ENCODE measurements around the gene CYB561D2.

The CYB561D2 gene

DNA sequence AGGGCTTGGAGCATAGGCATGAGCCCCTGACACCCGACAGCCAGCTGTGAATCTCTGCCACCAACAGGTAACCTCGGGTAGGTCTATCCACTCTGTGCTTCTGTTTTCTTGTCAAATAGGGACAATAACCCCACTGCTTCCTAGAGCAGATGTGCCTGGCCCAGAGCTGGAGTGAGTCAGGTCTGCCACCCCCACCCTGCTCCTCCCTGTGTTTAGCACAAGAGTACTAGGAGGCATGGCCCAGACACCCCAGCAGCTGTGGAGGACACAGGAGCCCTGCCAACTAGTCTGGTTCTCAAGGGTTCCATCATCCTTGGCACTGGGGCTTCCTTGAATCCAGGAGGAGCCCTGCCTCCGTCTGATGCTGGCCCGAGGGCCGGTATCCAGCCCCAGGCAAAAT, 42.4 kb downstream of the CYB561D2 start:
- Histone ChIP-seq H2BK5ac (ENCODE audit: low read depth, low read length, poor library complexity, severe bottlenecking) (no peak overlapping the region), H3K36me3 (ENCODE audit: control insufficient read depth in 1 of 2, insufficient read depth in 2 of 2, low read depth in 1 of 2, low read length in 2 of 2) (no peaks in the 10 kb centered on the region), H3K27ac (ENCODE audit: low read length, poor library complexity, severe bottlenecking) (no peak overlapping the region), H3K9ac (ENCODE audit: low read length) (no peak overlapping the region), H2BK15ac (ENCODE audit: low read depth, poor library complexity, severe bottlenecking) (no peak overlapping the region), H3K4ac (ENCODE audit: low read depth in 1 of 2, low read length in 2 of 2) (no peak overlapping the region), H3K79me1 (replicated peaks; ENCODE audit: low read length, poor library complexity, severe bottlenecking) (no peaks in the 10 kb centered on the region), H3K4me3 (ENCODE audit: insufficient read depth in 1 of 2, low read depth in 1 of 2, low read length in 2 of 2) (no peak overlapping the region), H3K4me1 (ENCODE audit: control insufficient read depth, insufficient read depth, low read depth, low read length) (peaks cover 23% of the 10 kb centered on the region), H3K23ac (ENCODE audit: low read length in 2 of 2) (no peak overlapping the region), H4K91ac (ENCODE audit: low read length) (no peak overlapping the region), H3K9me3 (ENCODE audit: control insufficient read depth, low read length) (no peaks in the 10 kb centered on the region), H3K27me3 (ENCODE audit: control insufficient read depth in 1 of 2, insufficient read depth in 1 of 2, low read length in 2 of 2) (peaks cover 40 to 41% of the 10 kb centered on the region in 2 experiments), H2AFZ (ENCODE audit: low read depth, low read length) (no peak overlapping the region), H2AK5ac (ENCODE audit: low read length, severe bottlenecking) (no peak overlapping the region), H3K4me2 (ENCODE audit: low read length, poor library complexity, severe bottlenecking) (no peak overlapping the region), H4K8ac (ENCODE audit: low read length) (no peak overlapping the region), H3K18ac (ENCODE audit: low read depth in 1 of 2, low read length in 2 of 2) (no peak overlapping the region), H2BK12ac (ENCODE audit: low read length in 2 of 2) (no peak overlapping the region), H2BK120ac (ENCODE audit: low read depth, low read length) (no peak overlapping the region), H3K14ac (ENCODE audit: low read length in 2 of 2) (no peak overlapping the region)
- WGBS: 65% methylated on average over 5 of the region's 5 CpGs
- no peak for DNase-seq

DNA sequence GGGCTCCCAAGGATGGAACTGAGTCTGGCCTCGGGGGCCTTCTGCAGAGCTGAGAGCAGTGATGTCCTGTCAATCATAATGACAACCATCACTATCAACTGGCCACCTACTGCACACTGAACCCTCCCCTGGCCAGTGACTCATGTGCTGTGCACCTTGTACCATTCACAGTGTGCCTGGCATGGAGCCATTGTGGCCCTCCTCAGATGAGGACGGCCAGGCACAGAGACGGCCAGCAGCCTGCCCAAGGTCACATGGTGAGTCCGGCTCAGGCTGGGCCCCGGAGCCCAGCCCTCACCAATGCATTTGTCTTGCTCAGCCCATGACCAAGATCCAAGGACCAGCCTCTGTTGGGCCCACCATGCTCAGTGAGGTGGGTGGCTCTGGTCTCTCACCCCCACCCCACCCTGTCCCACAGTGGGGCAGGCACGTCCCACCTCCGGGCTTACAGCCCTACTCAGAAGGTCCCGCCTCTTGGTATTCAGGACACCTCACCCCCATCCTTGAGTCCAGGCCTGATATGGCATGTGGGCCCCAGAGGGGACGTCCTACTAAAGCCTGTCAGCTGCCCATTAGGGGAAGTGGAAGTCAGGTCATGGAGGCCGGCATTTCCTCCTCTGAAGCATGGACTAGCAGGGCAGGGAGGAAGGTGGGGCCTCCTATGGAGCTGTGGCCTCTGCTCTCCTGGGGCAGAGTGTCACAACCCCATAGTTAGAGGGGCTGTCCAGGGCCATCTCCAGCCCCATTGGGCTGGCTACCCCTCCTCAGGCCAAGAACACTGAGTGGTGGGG, 44.6 kb downstream of the CYB561D2 start:
- H3K9me3 ChIP-seq (ENCODE audit: control insufficient read depth, low read length): no peaks in the 10 kb centered on the region
- peaks cover 44 to 60% of the 10 kb centered on the region in 2 experiments for H3K27me3 ChIP-seq (ENCODE audit: control insufficient read depth in 1 of 2, insufficient read depth in 1 of 2, low read length in 2 of 2)
- peaks cover 7% of the 10 kb centered on the region for H3K4me1 ChIP-seq (ENCODE audit: control insufficient read depth, insufficient read depth, low read depth, low read length)
- H3K4me2 ChIP-seq (ENCODE audit: low read length, poor library complexity, severe bottlenecking): no peak overlapping the region
- no peak overlapping the region for H2AK5ac ChIP-seq (ENCODE audit: low read length, severe bottlenecking)
- H3K18ac ChIP-seq (ENCODE audit: low read depth in 1 of 2, low read length in 2 of 2): no peak overlapping the region
- H2BK12ac ChIP-seq (ENCODE audit: low read length in 2 of 2): no peak overlapping the region
- H3K36me3 ChIP-seq (ENCODE audit: control insufficient read depth in 1 of 2, insufficient read depth in 2 of 2, low read depth in 1 of 2, low read length in 2 of 2): no peaks in the 10 kb centered on the region
- H4K8ac ChIP-seq (ENCODE audit: low read length): no peak overlapping the region
- no peak overlapping the region for H3K14ac ChIP-seq (ENCODE audit: low read length in 2 of 2)
- H2BK120ac ChIP-seq (ENCODE audit: low read depth, low read length): no peak overlapping the region
- no peak overlapping the region for H3K4ac ChIP-seq (ENCODE audit: low read depth in 1 of 2, low read length in 2 of 2)
- H3K27ac ChIP-seq (ENCODE audit: low read length, poor library complexity, severe bottlenecking): no peak overlapping the region
- no peak for DNase-seq
- no peaks in the 10 kb centered on the region for H3K79me1 ChIP-seq (replicated peaks; ENCODE audit: low read length, poor library complexity, severe bottlenecking)
- 77% methylated on average over 9 of the region's 10 CpGs for WGBS
- no peak overlapping the region for H3K23ac ChIP-seq (ENCODE audit: low read length in 2 of 2)
- H2BK5ac ChIP-seq (ENCODE audit: low read depth, low read length, poor library complexity, severe bottlenecking): no peak overlapping the region
- H3K4me3 ChIP-seq (ENCODE audit: insufficient read depth in 1 of 2, low read depth in 1 of 2, low read length in 2 of 2): no peak overlapping the region
- no peak overlapping the region for H2BK15ac ChIP-seq (ENCODE audit: low read depth, poor library complexity, severe bottlenecking)
- H3K9ac ChIP-seq (ENCODE audit: low read length): no peak overlapping the region
- no peak overlapping the region for H2AFZ ChIP-seq (ENCODE audit: low read depth, low read length)
- H4K91ac ChIP-seq (ENCODE audit: low read length): no peak overlapping the region

DNA sequence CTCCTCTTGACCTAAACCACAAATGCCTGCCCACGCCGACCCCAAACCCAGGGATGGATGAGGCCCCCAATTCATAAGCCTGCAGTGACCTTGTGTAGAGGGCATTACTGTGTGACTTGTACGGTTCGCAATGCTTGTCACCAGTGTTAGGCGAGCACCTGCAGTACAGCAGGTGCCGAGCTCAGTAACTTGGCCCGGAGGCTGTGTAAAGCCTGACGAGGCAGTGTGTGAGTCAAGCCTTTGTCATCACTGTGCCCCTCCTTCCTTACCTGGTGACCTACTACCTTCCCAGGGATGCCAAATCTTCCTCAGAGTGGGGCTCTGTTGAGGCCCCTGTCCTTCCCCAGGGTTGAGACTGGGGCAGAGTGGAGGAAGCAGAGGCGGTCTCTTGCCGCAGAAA, 45.8 kb downstream of the CYB561D2 start:
- Histone ChIP-seq H3K18ac (ENCODE audit: low read depth in 1 of 2, low read length in 2 of 2) (no peak overlapping the region), H3K27ac (ENCODE audit: low read length, poor library complexity, severe bottlenecking) (no peak overlapping the region), H3K4me2 (ENCODE audit: low read length, poor library complexity, severe bottlenecking) (no peak overlapping the region), H3K4ac (ENCODE audit: low read depth in 1 of 2, low read length in 2 of 2) (no peak overlapping the region), H2BK15ac (ENCODE audit: low read depth, poor library complexity, severe bottlenecking) (no peak overlapping the region), H2BK12ac (ENCODE audit: low read length in 2 of 2) (no peak overlapping the region), H4K91ac (ENCODE audit: low read length) (no peak overlapping the region), H2AFZ (ENCODE audit: low read depth, low read length) (no peak overlapping the region), H3K23ac (ENCODE audit: low read length in 2 of 2) (no peak overlapping the region), H2BK120ac (ENCODE audit: low read depth, low read length) (no peak overlapping the region), H3K4me1 (ENCODE audit: control insufficient read depth, insufficient read depth, low read depth, low read length) (peaks cover 3% of the 10 kb centered on the region), H3K79me1 (replicated peaks; ENCODE audit: low read length, poor library complexity, severe bottlenecking) (no peaks in the 10 kb centered on the region), H3K4me3 (ENCODE audit: insufficient read depth in 1 of 2, low read depth in 1 of 2, low read length in 2 of 2) (no peak overlapping the region), H3K9me3 (ENCODE audit: control insufficient read depth, low read length) (no peaks in the 10 kb centered on the region), H3K9ac (ENCODE audit: low read length) (no peak overlapping the region), H3K36me3 (ENCODE audit: control insufficient read depth in 1 of 2, insufficient read depth in 2 of 2, low read depth in 1 of 2, low read length in 2 of 2) (no peaks in the 10 kb centered on the region), H4K8ac (ENCODE audit: low read length) (no peak overlapping the region), H2BK5ac (ENCODE audit: low read depth, low read length, poor library complexity, severe bottlenecking) (no peak overlapping the region), H3K14ac (ENCODE audit: low read length in 2 of 2) (no peak overlapping the region), H3K27me3 (ENCODE audit: control insufficient read depth in 1 of 2, insufficient read depth in 1 of 2, low read length in 2 of 2) (peaks cover 55 to 64% of the 10 kb centered on the region in 2 experiments), H2AK5ac (ENCODE audit: low read length, severe bottlenecking) (no peak overlapping the region)
- WGBS: 85% methylated on average over 10 of the region's 10 CpGs
- no peak for DNase-seq

DNA sequence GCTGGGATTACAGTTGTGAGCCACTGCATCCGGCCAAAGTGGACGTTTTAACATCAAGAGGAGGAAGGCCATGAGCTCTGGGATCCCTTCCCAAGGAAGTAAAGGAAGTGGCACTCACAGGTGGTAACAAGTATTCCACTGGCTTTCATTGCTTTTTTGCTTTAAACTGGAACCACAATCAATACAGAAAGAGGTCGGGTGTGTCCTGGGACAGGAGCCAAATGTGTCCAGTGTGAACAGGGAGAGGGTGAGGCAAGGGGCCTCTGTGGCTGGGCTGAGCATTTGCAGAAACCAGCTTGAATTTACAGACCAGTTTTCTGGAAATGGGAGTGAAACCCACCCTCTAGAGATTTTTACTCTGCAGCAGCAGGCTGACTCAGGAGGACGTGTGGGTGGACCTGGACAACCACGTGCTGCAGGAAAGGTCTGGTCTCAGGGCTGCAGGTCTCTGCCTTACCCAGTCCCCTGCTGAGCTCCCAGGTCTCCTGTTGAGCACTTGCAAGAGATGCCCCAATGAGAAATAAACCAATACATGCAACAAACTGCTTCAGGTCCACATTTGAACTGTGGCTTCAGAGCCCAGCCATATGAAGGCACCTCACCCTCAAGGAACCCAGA, 51.4 kb downstream of the CYB561D2 start:
- H3K4ac ChIP-seq (ENCODE audit: low read depth in 1 of 2, low read length in 2 of 2): no peak overlapping the region
- no peak overlapping the region for H3K27ac ChIP-seq (ENCODE audit: low read length, poor library complexity, severe bottlenecking)
- no peak overlapping the region for H3K9ac ChIP-seq (ENCODE audit: low read length)
- no peak overlapping the region for H3K14ac ChIP-seq (ENCODE audit: low read length in 2 of 2)
- no peak overlapping the region for H2AFZ ChIP-seq (ENCODE audit: low read depth, low read length)
- no peak overlapping the region for H2BK12ac ChIP-seq (ENCODE audit: low read length in 2 of 2)
- no peaks in the 10 kb centered on the region for H3K79me1 ChIP-seq (replicated peaks; ENCODE audit: low read length, poor library complexity, severe bottlenecking)
- no peak overlapping the region for H4K8ac ChIP-seq (ENCODE audit: low read length)
- no peak overlapping the region for H4K91ac ChIP-seq (ENCODE audit: low read length)
- H3K4me2 ChIP-seq (ENCODE audit: low read length, poor library complexity, severe bottlenecking): no peak overlapping the region
- no peak overlapping the region for H2BK120ac ChIP-seq (ENCODE audit: low read depth, low read length)
- no peaks in the 10 kb centered on the region for H3K9me3 ChIP-seq (ENCODE audit: control insufficient read depth, low read length)
- H3K27me3 ChIP-seq (ENCODE audit: control insufficient read depth in 1 of 2, insufficient read depth in 1 of 2, low read length in 2 of 2): peaks cover 45 to 67% of the 10 kb centered on the region in 2 experiments
- H3K4me3 ChIP-seq (ENCODE audit: insufficient read depth in 1 of 2, low read depth in 1 of 2, low read length in 2 of 2): no peak overlapping the region
- no peak overlapping the region for H2AK5ac ChIP-seq (ENCODE audit: low read length, severe bottlenecking)
- H2BK15ac ChIP-seq (ENCODE audit: low read depth, poor library complexity, severe bottlenecking): no peak overlapping the region
- H3K18ac ChIP-seq (ENCODE audit: low read depth in 1 of 2, low read length in 2 of 2): no peak overlapping the region
- H3K4me1 ChIP-seq (ENCODE audit: control insufficient read depth, insufficient read depth, low read depth, low read length): no peaks in the 10 kb centered on the region
- no peak overlapping the region for H3K23ac ChIP-seq (ENCODE audit: low read length in 2 of 2)
- 24% methylated on average over 5 of the region's 5 CpGs for WGBS
- no peak overlapping the region for H2BK5ac ChIP-seq (ENCODE audit: low read depth, low read length, poor library complexity, severe bottlenecking)
- no peak for DNase-seq
- no peaks in the 10 kb centered on the region for H3K36me3 ChIP-seq (ENCODE audit: control insufficient read depth in 1 of 2, insufficient read depth in 2 of 2, low read depth in 1 of 2, low read length in 2 of 2)

Measured in mesenchymal stem cell (in vitro differentiated cells and primary cell).